ENCODE data around the gene TASP1. TPM values are rescaled to one million over a fixed set of nuclear protein-coding genes. Genes with fewer than 3 reads are reported as not detected.

TASP1 gene
- total RNA-seq, 1 experiment from 2014 or later = 8.9 TPM

DNA sequence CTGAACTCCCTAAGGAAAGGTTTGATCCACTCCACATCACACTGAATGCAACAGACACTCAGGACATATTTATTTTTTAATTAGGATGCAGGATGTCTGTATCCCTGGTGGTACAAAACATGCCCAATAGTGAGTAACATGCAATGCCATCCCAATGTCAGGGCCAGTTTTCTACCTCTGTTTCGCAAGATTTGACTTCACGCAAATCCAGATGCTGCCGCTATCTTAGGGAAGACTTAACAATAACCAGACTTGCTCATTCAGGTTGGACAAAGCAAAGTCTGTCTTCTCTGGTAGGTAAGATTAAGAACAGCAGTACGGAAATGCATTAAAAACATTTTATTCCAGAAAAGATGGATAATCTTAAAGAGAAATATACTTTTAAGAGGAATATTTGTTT lies 103.1 kb downstream of the TASP1 start:
- DNase-seq (ENCODE audit: low read depth, low spot score) = no peak
- ATAC-seq = no peak
- CTCF ChIA-PET = no interaction called here
- no TSS peak for BruUV-seq (replicated peaks)
- intact Hi-C loops (cut with micrococcal nuclease; ENCODE audit: unreplicated experiment) (no loop called here), in situ Hi-C loops (cut with HindIII; ENCODE audit: low pct_unique_long_range_greater_than_20kb, low sequenced_read_pairs) (no loop called here)
- H3K27me3 ChIP-seq (ENCODE audit: control insufficient read depth, insufficient read depth, low read length) = no peaks in the 10 kb centered on the region
- H3K27ac ChIP-seq (ENCODE audit: low read length) = no peak overlapping the region
- POLR2A ChIA-PET = no interaction called here
- no peaks in the 10 kb centered on the region for H3K36me3 ChIP-seq (ENCODE audit: control insufficient read depth, insufficient read depth, low read length)
- no peaks in the 10 kb centered on the region for H3K4me1 ChIP-seq (ENCODE audit: control insufficient read depth, insufficient read depth, low read length)
- TF ChIP-seq, protein P1, sequence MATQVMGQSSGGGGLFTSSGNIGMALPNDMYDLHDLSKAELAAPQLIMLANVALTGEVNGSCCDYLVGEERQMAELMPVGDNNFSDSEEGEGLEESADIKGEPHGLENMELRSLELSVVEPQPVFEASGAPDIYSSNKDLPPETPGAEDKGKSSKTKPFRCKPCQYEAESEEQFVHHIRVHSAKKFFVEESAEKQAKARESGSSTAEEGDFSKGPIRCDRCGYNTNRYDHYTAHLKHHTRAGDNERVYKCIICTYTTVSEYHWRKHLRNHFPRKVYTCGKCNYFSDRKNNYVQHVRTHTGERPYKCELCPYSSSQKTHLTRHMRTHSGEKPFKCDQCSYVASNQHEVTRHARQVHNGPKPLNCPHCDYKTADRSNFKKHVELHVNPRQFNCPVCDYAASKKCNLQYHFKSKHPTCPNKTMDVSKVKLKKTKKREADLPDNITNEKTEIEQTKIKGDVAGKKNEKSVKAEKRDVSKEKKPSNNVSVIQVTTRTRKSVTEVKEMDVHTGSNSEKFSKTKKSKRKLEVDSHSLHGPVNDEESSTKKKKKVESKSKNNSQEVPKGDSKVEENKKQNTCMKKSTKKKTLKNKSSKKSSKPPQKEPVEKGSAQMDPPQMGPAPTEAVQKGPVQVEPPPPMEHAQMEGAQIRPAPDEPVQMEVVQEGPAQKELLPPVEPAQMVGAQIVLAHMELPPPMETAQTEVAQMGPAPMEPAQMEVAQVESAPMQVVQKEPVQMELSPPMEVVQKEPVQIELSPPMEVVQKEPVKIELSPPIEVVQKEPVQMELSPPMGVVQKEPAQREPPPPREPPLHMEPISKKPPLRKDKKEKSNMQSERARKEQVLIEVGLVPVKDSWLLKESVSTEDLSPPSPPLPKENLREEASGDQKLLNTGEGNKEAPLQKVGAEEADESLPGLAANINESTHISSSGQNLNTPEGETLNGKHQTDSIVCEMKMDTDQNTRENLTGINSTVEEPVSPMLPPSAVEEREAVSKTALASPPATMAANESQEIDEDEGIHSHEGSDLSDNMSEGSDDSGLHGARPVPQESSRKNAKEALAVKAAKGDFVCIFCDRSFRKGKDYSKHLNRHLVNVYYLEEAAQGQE (IDR thresholded peaks at IDR 0.05; ENCODE audit: insufficient read depth in 1 of 2, low read depth in 2 of 2, low read length in 1 of 2) = no peak
- TF ChIP-seq POLR2AphosphoS5 (IDR thresholded peaks at IDR 0.05; ENCODE audit: low read depth, low read length) = no peak
- TF ChIP-seq TCF7L2 (IDR thresholded peaks at IDR 0.05; ENCODE audit: low read depth, low read length) = no peak
- TF ChIP-seq, protein P2, sequence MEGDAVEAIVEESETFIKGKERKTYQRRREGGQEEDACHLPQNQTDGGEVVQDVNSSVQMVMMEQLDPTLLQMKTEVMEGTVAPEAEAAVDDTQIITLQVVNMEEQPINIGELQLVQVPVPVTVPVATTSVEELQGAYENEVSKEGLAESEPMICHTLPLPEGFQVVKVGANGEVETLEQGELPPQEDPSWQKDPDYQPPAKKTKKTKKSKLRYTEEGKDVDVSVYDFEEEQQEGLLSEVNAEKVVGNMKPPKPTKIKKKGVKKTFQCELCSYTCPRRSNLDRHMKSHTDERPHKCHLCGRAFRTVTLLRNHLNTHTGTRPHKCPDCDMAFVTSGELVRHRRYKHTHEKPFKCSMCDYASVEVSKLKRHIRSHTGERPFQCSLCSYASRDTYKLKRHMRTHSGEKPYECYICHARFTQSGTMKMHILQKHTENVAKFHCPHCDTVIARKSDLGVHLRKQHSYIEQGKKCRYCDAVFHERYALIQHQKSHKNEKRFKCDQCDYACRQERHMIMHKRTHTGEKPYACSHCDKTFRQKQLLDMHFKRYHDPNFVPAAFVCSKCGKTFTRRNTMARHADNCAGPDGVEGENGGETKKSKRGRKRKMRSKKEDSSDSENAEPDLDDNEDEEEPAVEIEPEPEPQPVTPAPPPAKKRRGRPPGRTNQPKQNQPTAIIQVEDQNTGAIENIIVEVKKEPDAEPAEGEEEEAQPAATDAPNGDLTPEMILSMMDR (IDR thresholded peaks at IDR 0.05) = no peak
- TF ChIP-seq SIN3A (IDR thresholded peaks at IDR 0.05; ENCODE audit: borderline replicate concordance, insufficient read depth, low read depth, low read length) = no peak
- H3K4me3 ChIP-seq (ENCODE audit: low read depth in 2 of 2, low read length in 2 of 2) = no peak overlapping the region
- no peaks in the 10 kb centered on the region for H3K9me3 ChIP-seq (ENCODE audit: control insufficient read depth, insufficient read depth, low read depth, low read length)

DNA sequence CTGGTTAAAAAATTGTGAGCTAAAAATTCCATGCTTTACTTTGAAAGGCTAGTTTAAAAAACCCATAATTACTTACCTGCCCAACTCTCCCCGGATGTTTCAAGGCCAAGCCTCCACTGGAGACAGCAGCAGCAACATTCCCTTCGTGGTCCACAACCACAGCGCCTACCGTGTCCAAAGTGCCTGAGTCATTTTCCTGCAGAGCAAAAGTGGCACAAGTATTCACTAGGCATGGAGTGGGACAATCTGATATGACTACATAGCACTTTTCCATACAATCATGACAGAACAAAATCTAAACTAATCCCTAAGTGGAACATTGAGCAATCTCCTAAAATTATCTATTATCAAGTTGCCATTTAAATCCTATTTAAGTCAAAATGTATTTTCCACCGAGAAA lies 104.8 kb downstream of the TASP1 start:
- POLR2A ChIA-PET = no interaction called here
- no peak overlapping the region for H3K4me3 ChIP-seq (ENCODE audit: low read depth in 2 of 2, low read length in 2 of 2)
- no peak overlapping the region for H3K27ac ChIP-seq (ENCODE audit: low read length)
- ATAC-seq = no peak
- intact Hi-C loops (cut with micrococcal nuclease; ENCODE audit: unreplicated experiment) (no loop called here), in situ Hi-C loops (cut with HindIII; ENCODE audit: low pct_unique_long_range_greater_than_20kb, low sequenced_read_pairs) (no loop called here)
- BruUV-seq (replicated peaks) = no TSS peak
- CTCF ChIA-PET = no interaction called here
- no peaks in the 10 kb centered on the region for H3K9me3 ChIP-seq (ENCODE audit: control insufficient read depth, insufficient read depth, low read depth, low read length)
- H3K36me3 ChIP-seq (ENCODE audit: control insufficient read depth, insufficient read depth, low read length) = no peaks in the 10 kb centered on the region
- no peaks in the 10 kb centered on the region for H3K27me3 ChIP-seq (ENCODE audit: control insufficient read depth, insufficient read depth, low read length)
- TF ChIP-seq, protein P1 (IDR thresholded peaks at IDR 0.05; ENCODE audit: insufficient read depth in 1 of 2, low read depth in 2 of 2, low read length in 1 of 2) = no peak
- TF ChIP-seq SIN3A (IDR thresholded peaks at IDR 0.05; ENCODE audit: borderline replicate concordance, insufficient read depth, low read depth, low read length) (no peak), POLR2AphosphoS5 (IDR thresholded peaks at IDR 0.05; ENCODE audit: low read depth, low read length) (no peak), TCF7L2 (IDR thresholded peaks at IDR 0.05; ENCODE audit: low read depth, low read length) (no peak)
- TF ChIP-seq, protein P2 (IDR thresholded peaks at IDR 0.05) = no peak
- H3K4me1 ChIP-seq (ENCODE audit: control insufficient read depth, insufficient read depth, low read length) = no peaks in the 10 kb centered on the region
- DNase-seq (ENCODE audit: low read depth, low spot score) = no peak

Measured in Panc1 (cell line).